HepG2 (cell line): ENCODE data around the gene DDX1. TPM values are rescaled to one million over a fixed set of nuclear protein-coding genes. Genes with fewer than 3 reads are reported as not detected.

Source experiments
- ADNP ChIP-seq: sonication (generic); formaldehyde crosslinking; IDR thresholded peaks from 2 replicates; pipeline ENCODE4 v1.4.0; 2020; ENCODE audit warnings: missing genetic modification reagents
- BCL6 ChIP-seq: IDR thresholded peaks from 2 replicates; pipeline ENCODE4 v1.6.1; 2016; ENCODE audit warnings: missing genetic modification reagents, missing compliant biosample characterization
- CHD2 ChIP-seq: IDR thresholded peaks from 2 replicates; pipeline ENCODE4 v1.6.1; 2011; ENCODE audit warnings: low read depth, low read length, improper control_type of control experiment
- NFYC ChIP-seq: IDR thresholded peaks from 2 replicates; pipeline ENCODE4 v1.6.1; 2016; ENCODE audit warnings: missing genetic modification reagents, missing compliant biosample characterization
- SIX1 ChIP-seq: sonication (generic); formaldehyde crosslinking; IDR thresholded peaks from 2 replicates; pipeline ENCODE4 v1.4.0; 2020; ENCODE audit warnings: missing genetic modification reagents, borderline replicate concordance
- STAG1 ChIP-seq: sonication (generic); formaldehyde crosslinking; IDR thresholded peaks from 2 replicates; pipeline ENCODE4 v1.4.0; 2020; ENCODE audit warnings: missing genetic modification reagents
- TAF1 ChIP-seq: sonication (generic); formaldehyde crosslinking; IDR thresholded peaks from 2 replicates; pipeline ENCODE4 v1.4.0; 2020; ENCODE audit warnings: missing genetic modification reagents
- TEAD3 ChIP-seq: optimal IDR thresholded peaks from 2 replicates; pipeline ENCODE3; 2016; ENCODE audit warnings: borderline replicate concordance
- ZNF496 ChIP-seq: sonication (generic); formaldehyde crosslinking; IDR thresholded peaks from 2 replicates; pipeline ENCODE4 v1.8.1; 2023; ENCODE audit warnings: mild to moderate bottlenecking, moderate library complexity, missing genetic modification reagents; ENCODE audit not compliant: insufficient replicate concordance
- ZNF530 ChIP-seq: sonication (generic); formaldehyde crosslinking; IDR thresholded peaks from 2 replicates; pipeline ENCODE4 v1.5.0; 2020; ENCODE audit warnings: low read depth, mild to moderate bottlenecking, missing genetic modification reagents
- ZNF713 ChIP-seq: sonication (generic); formaldehyde crosslinking; IDR thresholded peaks from 2 replicates; pipeline ENCODE4 v1.4.0; 2020; ENCODE audit warnings: mild to moderate bottlenecking, missing genetic modification reagents
- ZNF766 ChIP-seq: sonication (generic); formaldehyde crosslinking; IDR thresholded peaks from 2 replicates; pipeline ENCODE4 v1.5.0; 2020; ENCODE audit warnings: missing genetic modification reagents, borderline replicate concordance
- polyA plus RNA-seq, 8 experiments: library from polyadenylated mRNA; depleted of rRNA in 3 of 8; stranded (reverse) in 7 of 8; unstranded in 1 of 8; fragments of >200 nt; fragmentation: Illumina TruSeq in 4 of 8; extraction: Trizol in 4 of 8; gene quantifications; 2 replicates each; pipeline versions ENCODE4 v1.2.1 to v1.2.3, GENCODE V29; 2011 to 2016; ENCODE audit warnings: low read depth in 4 of 8, missing spikeins in 1 of 8, mixed read lengths in 1 of 8; ENCODE audit not compliant: insufficient read depth in 1 of 8
- total RNA-seq, 5 experiments: library from RNA; depleted of rRNA; stranded (reverse); fragments of >200 nt; fragmentation: Illumina TruSeq; extraction: Trizol; gene quantifications; 2 replicates each; pipeline ENCODE4 v1.2.3, GENCODE V29; 2016; ENCODE audit warnings: low read depth in 1 of 5
- TF ChIP-seq, protein P1 (sequence below): sonication (generic); formaldehyde crosslinking; IDR thresholded peaks from 2 replicates; pipeline ENCODE4 v1.5.0; 2020; ENCODE audit warnings: mild to moderate bottlenecking, low read depth, missing genetic modification reagents, borderline replicate concordance
- TF ChIP-seq, protein P2 (sequence below): sonication (generic); formaldehyde crosslinking; IDR thresholded peaks from 2 replicates; pipeline ENCODE4 v1.5.0; 2020; ENCODE audit warnings: mild to moderate bottlenecking, missing genetic modification reagents, moderate library complexity
- TF ChIP-seq, protein P3 (sequence below): IDR thresholded peaks from 2 replicates; pipeline ENCODE4 v1.4.0; 2020; ENCODE audit warnings: mild to moderate bottlenecking, missing genetic modification reagents
- TF ChIP-seq, protein P4 (sequence below): sonication (generic); formaldehyde crosslinking; IDR thresholded peaks from 2 replicates; pipeline ENCODE4 v1.5.0; 2020; ENCODE audit warnings: missing genetic modification reagents
- TF ChIP-seq, protein P5 (sequence below): sonication (generic); formaldehyde crosslinking; IDR thresholded peaks from 2 replicates; pipeline ENCODE4 v1.4.0; 2020; ENCODE audit warnings: mild to moderate bottlenecking, missing genetic modification reagents
- TF ChIP-seq, protein P6 (sequence below): sonication (generic); formaldehyde crosslinking; IDR thresholded peaks from 2 replicates; pipeline ENCODE4 v1.5.1; 2020; ENCODE audit warnings: mild to moderate bottlenecking, moderate library complexity, missing genetic modification reagents

Gene DDX1
- total and polyA plus RNA-seq, 2 of the 13 experiments (the other 11 are each of a cell fraction or from before 2014, with no cell fraction given) = 81.6 to 130 TPM

DNA sequence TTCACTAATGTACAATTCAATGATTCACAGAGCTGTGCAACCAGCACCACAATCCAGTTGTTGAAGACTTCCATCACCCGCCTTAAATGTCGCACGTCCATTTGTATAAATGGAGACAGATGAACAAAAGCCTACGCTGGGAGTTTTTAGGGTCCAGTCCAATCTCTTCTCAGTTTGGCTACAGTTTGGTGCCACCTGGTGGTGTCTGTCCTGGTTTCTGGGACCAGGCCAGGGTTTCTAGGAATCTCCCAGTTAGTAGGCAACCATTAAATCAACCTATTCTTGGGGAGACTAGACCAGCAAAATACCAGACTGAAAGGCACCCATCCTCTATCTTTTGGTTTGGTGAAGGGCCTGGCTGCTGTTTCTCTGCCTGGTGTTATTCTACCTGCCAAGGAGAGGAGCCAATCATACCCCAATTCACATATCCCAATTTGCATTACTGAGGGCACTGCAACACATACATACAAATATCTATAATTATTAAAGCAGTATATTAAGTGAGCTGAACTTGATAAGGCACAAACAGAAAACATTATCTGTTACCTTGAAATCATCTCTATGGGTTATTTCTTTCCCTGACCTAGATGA is 3.2 kb upstream of the DDX1 start (continued):
- TF ChIP-seq, protein P1, sequence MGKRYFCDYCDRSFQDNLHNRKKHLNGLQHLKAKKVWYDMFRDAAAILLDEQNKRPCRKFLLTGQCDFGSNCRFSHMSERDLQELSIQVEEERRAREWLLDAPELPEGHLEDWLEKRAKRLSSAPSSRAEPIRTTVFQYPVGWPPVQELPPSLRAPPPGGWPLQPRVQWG (CRISPR knock-in tag) = no peak
- TF ChIP-seq ZNF530 (CRISPR knock-in tag) (no peak), BCL6 (CRISPR knock-in tag) (peak; percentile 98), TAF1 (CRISPR knock-in tag) (no peak), TEAD3 (CRISPR knock-in tag) (no peak), ZNF496 (CRISPR knock-in tag) (no peak), CHD2 (no peak), ZNF713 (CRISPR knock-in tag) (no peak), STAG1 (CRISPR knock-in tag) (peak; percentile 91), ZNF766 (CRISPR knock-in tag) (0 out of 2 replicates have a peak, but pooled peaks have one; percentile 45), ADNP (CRISPR knock-in tag) (no peak), SIX1 (CRISPR knock-in tag) (no peak), NFYC (CRISPR knock-in tag) (no peak)
- TF ChIP-seq, protein P2, sequence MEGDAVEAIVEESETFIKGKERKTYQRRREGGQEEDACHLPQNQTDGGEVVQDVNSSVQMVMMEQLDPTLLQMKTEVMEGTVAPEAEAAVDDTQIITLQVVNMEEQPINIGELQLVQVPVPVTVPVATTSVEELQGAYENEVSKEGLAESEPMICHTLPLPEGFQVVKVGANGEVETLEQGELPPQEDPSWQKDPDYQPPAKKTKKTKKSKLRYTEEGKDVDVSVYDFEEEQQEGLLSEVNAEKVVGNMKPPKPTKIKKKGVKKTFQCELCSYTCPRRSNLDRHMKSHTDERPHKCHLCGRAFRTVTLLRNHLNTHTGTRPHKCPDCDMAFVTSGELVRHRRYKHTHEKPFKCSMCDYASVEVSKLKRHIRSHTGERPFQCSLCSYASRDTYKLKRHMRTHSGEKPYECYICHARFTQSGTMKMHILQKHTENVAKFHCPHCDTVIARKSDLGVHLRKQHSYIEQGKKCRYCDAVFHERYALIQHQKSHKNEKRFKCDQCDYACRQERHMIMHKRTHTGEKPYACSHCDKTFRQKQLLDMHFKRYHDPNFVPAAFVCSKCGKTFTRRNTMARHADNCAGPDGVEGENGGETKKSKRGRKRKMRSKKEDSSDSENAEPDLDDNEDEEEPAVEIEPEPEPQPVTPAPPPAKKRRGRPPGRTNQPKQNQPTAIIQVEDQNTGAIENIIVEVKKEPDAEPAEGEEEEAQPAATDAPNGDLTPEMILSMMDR (CRISPR knock-in tag) = peak; percentile 87
- TF ChIP-seq, protein P3, sequence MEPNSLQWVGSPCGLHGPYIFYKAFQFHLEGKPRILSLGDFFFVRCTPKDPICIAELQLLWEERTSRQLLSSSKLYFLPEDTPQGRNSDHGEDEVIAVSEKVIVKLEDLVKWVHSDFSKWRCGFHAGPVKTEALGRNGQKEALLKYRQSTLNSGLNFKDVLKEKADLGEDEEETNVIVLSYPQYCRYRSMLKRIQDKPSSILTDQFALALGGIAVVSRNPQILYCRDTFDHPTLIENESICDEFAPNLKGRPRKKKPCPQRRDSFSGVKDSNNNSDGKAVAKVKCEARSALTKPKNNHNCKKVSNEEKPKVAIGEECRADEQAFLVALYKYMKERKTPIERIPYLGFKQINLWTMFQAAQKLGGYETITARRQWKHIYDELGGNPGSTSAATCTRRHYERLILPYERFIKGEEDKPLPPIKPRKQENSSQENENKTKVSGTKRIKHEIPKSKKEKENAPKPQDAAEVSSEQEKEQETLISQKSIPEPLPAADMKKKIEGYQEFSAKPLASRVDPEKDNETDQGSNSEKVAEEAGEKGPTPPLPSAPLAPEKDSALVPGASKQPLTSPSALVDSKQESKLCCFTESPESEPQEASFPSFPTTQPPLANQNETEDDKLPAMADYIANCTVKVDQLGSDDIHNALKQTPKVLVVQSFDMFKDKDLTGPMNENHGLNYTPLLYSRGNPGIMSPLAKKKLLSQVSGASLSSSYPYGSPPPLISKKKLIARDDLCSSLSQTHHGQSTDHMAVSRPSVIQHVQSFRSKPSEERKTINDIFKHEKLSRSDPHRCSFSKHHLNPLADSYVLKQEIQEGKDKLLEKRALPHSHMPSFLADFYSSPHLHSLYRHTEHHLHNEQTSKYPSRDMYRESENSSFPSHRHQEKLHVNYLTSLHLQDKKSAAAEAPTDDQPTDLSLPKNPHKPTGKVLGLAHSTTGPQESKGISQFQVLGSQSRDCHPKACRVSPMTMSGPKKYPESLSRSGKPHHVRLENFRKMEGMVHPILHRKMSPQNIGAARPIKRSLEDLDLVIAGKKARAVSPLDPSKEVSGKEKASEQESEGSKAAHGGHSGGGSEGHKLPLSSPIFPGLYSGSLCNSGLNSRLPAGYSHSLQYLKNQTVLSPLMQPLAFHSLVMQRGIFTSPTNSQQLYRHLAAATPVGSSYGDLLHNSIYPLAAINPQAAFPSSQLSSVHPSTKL = peak; percentile 18; the same call in 1 of the 2 replicates
- TF ChIP-seq, protein P4, sequence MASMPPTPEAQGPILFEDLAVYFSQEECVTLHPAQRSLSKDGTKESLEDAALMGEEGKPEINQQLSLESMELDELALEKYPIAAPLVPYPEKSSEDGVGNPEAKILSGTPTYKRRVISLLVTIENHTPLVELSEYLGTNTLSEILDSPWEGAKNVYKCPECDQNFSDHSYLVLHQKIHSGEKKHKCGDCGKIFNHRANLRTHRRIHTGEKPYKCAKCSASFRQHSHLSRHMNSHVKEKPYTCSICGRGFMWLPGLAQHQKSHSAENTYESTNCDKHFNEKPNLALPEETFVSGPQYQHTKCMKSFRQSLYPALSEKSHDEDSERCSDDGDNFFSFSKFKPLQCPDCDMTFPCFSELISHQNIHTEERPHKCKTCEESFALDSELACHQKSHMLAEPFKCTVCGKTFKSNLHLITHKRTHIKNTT (CRISPR knock-in tag) = no peak
- TF ChIP-seq, protein P5, sequence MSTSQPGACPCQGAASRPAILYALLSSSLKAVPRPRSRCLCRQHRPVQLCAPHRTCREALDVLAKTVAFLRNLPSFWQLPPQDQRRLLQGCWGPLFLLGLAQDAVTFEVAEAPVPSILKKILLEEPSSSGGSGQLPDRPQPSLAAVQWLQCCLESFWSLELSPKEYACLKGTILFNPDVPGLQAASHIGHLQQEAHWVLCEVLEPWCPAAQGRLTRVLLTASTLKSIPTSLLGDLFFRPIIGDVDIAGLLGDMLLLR (CRISPR knock-in tag) = no peak
- TF ChIP-seq, protein P6, sequence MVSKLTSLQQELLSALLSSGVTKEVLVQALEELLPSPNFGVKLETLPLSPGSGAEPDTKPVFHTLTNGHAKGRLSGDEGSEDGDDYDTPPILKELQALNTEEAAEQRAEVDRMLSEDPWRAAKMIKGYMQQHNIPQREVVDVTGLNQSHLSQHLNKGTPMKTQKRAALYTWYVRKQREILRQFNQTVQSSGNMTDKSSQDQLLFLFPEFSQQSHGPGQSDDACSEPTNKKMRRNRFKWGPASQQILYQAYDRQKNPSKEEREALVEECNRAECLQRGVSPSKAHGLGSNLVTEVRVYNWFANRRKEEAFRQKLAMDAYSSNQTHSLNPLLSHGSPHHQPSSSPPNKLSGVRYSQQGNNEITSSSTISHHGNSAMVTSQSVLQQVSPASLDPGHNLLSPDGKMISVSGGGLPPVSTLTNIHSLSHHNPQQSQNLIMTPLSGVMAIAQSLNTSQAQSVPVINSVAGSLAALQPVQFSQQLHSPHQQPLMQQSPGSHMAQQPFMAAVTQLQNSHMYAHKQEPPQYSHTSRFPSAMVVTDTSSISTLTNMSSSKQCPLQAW = 0 out of 2 replicates have a peak, but pooled peaks have one; percentile 18
